Right cardiac atrium (tissue), 5 donors: Measurements from ENCODE around the gene CDIP1. TPM values are rescaled to one million over a fixed set of nuclear protein-coding genes. Genes with fewer than 3 reads are reported as not detected.

ENCODE experiments used
- ATAC-seq, 2 donors: fragments of 200-7000 bp; cut with Tn5 transposase; one replicate each; pipeline versions ENCODE4 v1.8.0 to v1.9.1; 2020; ENCODE audit warnings: moderate library complexity in 2 of 2, mild to moderate bottlenecking in 1 of 2
- DNase-seq, 3 donors: peaks; one replicate each; pipeline ENCODE4 v3.0.0-alpha.2; 2020
- H3K27ac ChIP-seq: one replicate; pipeline ENCODE4 v1.5.1; 2013; ENCODE audit warnings: mild to moderate bottlenecking, low read length, control low read depth, moderate library complexity
- H3K27me3 ChIP-seq: one replicate; pipeline ENCODE4 v1.6.1; 2013; ENCODE audit not compliant: control insufficient read depth, insufficient read depth
- H3K4me1 ChIP-seq: one replicate; pipeline ENCODE4 v1.6.1; 2013; ENCODE audit warnings: low read length; ENCODE audit not compliant: control insufficient read depth, insufficient read depth
- H3K4me3 ChIP-seq: one replicate; pipeline ENCODE4 v1.5.1; 2013; ENCODE audit warnings: low read length, control low read depth
- H3K9me3 ChIP-seq: one replicate; pipeline ENCODE4 v1.6.1; 2013; ENCODE audit warnings: low read length; ENCODE audit not compliant: control insufficient read depth
- WGBS: extraction: QIAGEN DNeasy Blood & Tissue Kit; methylation state at CpG from one replicate; pipeline ENCODE4 v1.1.7; 2013; 5-methylcytosine and 5-hydroxymethylcytosine counted together
- intact Hi-C, 4 donors: fragments of 100-400 bp; cut with DNase I; formaldehyde crosslinking; loops; one replicate each; pipeline versions ENCODE4 v1.11.0 to v1.14.0; 2022 to 2023
- polyA plus RNA-seq: library from polyadenylated mRNA; stranded (reverse); fragments of 200-250 nt; gene quantifications from one replicate; pipeline ENCODE4 v1.2.3, GENCODE V29; 2013
- total RNA-seq, 4 donors: library from RNA; stranded (reverse); fragmentation: NEBNext Ultra II Directional; extraction: Animal tissue kit (Norgen Biotek cat#: 25700); gene quantifications; one replicate each; pipeline ENCODE4 v1.2.1, GENCODE V29; 2021
- donor health status: healthy with polysubstance abuse.
- donor health status: DM: no; HTN: yes; CAD: no.
- donor health status: DM: no; HTN: no; CAD: no.
- donor health status: DM: no; HTN: yes; CAD: no; lungs with severe emphysema.
- donor health status: DM: yes; HTN: yes; CAD: no.

Gene CDIP1
- total and polyA plus RNA-seq, 5 donors = 34.2 to 46.8 (median 41.7) TPM

DNA sequence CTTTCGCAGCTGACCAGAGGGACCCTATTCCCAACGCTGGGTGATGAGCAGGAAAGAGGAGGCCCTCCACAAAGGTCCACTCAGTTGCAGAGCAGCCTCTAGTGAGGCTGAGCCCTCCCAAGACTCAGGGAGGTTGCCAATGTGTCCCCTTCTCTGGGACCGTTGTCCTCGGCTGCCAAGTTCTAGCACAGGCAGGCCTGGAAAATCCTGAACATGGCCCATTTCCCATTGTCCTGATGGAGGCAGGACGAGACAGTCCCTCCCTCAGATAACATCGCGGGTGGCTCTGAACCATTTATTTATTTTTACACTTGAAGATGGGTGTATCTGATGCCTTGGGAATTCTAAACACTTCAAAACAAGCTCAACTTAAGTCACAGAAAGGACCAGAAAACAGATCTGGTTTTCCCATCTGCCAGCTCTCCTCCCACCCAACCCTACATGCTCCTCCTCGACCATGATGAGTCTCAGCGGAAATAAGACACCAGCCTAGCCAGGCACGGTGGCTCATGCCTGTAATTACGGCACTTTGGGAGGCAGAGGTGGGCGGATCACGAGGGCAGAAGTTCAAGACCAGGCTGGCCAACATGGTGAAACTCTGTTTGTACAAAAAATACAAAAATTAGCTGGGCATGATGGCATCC is 12.8 kb downstream of the CDIP1 start:
- H3K27ac ChIP-seq = no peak overlapping the region
- peaks cover 20% of the 10 kb centered on the region for H3K4me1 ChIP-seq
- peak in 1 of 2 donors; percentile 7 for ATAC-seq

DNA sequence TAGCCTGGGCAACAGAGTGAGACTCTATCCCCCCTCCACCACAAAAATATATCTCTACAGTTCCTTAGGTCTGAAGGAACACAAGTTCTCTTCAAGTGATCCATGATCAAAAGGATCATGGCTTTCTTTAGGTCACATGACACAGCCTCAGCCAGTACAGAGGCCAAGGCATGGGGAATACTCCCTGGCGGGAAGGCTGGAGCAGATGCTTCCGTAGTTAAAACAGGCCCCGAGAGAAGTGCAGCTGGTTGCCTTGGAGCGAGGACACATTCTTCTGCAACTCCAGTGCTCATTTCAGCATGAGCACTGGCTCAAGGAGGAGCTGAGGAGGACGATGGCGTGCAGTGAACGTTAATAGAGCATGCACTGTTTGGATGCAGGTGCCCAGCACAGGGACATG is 13.5 kb downstream of the CDIP1 start:
- H3K4me1 ChIP-seq = peaks cover 20% of the 10 kb centered on the region
- 52% methylated on average over 7 of the region's 7 CpGs for WGBS
- ATAC-seq (peak in 1 of 2 donors; percentile 7), DNase-seq (no peak)
- no peaks in the 10 kb centered on the region for H3K27me3 ChIP-seq
- intact Hi-C loops = loop anchor here in 1 of 4 donors (5.0 kb wide), 1 partner anchor 48 kb away; the partner anchor contains the start of gene HMOX2
- no peak overlapping the region for H3K4me3 ChIP-seq
- no peaks in the 10 kb centered on the region for H3K9me3 ChIP-seq
- no peak overlapping the region for H3K27ac ChIP-seq

More for the DNA sequence above, 12.8 kb downstream of the CDIP1 start:
- H3K9me3 ChIP-seq = no peaks in the 10 kb centered on the region
- DNase-seq = no peak
- no peak overlapping the region for H3K4me3 ChIP-seq
- H3K27me3 ChIP-seq = no peaks in the 10 kb centered on the region
- WGBS = 63% methylated on average over 13 of the region's 13 CpGs
- intact Hi-C loops = loop anchor here in 1 of 4 donors (5.0 kb wide), 1 partner anchor 48 kb away; the partner anchor contains the start of gene HMOX2

DNA sequence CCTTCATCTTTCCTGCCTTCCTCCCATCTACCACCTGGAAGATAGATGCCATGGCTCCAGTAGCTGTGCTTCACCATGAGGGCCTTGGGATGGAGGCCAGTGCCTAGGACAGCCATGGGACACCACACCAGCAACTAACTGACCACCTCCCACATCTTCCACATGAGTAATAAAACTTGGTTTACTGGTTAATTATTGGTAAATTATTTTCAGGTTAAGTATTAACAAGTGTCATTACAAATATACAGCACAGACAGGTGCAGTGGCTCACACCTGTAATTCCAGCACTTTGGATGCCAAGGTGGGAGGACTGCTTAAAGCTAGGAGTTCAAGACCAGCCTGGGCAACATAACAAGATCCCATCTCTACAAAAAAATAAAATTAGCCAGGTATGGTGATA is 14.0 kb downstream of the CDIP1 start:
- Histone ChIP-seq H3K9me3 (no peaks in the 10 kb centered on the region), H3K27ac (no peak overlapping the region), H3K27me3 (no peaks in the 10 kb centered on the region), H3K4me3 (no peak overlapping the region), H3K4me1 (peaks cover 21% of the 10 kb centered on the region)
- intact Hi-C loops = no loop called here
- no peak for ATAC-seq
- DNase-seq = no peak

DNA sequence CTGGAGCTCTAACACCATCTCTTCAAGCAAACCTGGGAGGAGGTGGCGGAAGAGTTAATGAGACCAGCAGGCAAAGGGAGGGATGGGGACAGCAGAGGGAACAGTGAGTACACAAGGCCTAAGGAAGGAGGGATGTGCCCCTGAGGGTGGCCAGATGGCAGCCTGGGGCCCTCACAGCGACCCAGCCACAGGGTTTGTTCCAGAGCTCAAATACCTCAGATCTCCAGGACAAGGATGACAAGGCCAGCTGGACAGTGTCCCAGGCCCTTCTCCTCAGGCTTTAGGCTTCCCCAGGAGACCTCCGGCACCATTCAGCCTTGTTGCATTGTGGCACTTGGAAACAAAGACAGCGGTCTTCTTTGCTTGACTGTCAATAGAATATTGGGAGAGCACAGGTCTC is 14.9 kb downstream of the CDIP1 start:
- H3K4me1 ChIP-seq = peaks cover 22% of the 10 kb centered on the region
- 88% methylated on average over 4 of the region's 4 CpGs for WGBS
- intact Hi-C loops = no loop called here

DNA sequence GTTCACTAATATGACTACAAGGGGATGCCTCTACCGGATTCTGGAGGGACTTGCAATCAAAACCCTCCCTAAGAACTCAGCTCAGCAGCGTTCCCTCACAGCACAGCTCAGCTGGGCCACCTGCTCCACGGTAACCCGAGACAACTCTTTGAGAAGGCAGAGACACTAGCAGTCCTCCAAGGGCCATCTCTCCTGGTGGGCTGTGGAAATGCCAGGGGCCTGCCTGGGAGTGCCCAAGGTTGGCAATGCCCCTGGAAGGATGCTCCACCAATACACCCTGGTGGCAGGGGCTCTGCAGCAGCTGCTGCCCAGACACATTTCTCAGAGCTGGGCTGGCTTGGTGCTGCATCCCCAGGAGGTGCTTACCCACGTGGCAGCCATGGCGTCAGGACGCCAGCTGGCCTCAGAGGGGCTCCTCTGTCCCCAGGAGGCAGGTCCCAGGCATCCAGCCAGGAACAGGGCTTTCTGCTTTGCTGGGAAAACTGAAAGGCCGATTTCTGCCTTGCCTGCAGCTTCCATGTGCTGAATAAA is 16.5 kb downstream of the CDIP1 start:
- 43% methylated on average over 8 of the region's 8 CpGs for WGBS
- intact Hi-C loops = no loop called here
- peaks cover 22% of the 10 kb centered on the region for H3K4me1 ChIP-seq
- ATAC-seq = peak; percentile 29 to 43
- H3K4me3 ChIP-seq = no peak overlapping the region
- H3K27me3 ChIP-seq = no peaks in the 10 kb centered on the region
- H3K9me3 ChIP-seq = no peaks in the 10 kb centered on the region
- peak; percentile 65 to 85 (median 76) for DNase-seq
- peak overlapping the region; percentile 57 for H3K27ac ChIP-seq

More for the DNA sequence above, 14.9 kb downstream of the CDIP1 start:
- no peak for DNase-seq
- Histone ChIP-seq H3K27ac (peak overlapping the region; percentile 12), H3K4me3 (no peak overlapping the region), H3K9me3 (no peaks in the 10 kb centered on the region), H3K27me3 (no peaks in the 10 kb centered on the region)
- no peak for ATAC-seq

DNA sequence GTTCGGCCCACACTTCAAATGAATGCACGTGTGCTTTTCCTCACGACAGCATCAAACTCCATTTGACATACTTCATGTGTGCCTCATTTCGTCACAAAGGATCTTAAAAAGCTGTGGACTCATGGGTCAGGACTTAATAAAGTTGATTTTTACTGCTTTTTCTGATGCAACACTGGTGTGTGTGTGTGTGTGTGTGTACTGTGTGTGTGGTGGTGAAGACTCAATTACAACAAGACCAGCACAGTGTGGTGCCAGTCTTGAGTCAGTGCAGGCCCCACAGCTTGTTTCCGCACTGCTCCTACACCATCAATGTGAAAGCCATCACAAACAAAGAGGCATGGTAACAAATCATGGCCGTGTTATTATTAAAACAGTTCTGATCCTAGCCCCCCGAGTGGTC is 17.7 kb downstream of the CDIP1 start:
- intact Hi-C loops = no loop called here
- no peak overlapping the region for H3K27ac ChIP-seq
- no peaks in the 10 kb centered on the region for H3K9me3 ChIP-seq
- H3K27me3 ChIP-seq = no peaks in the 10 kb centered on the region
- H3K4me3 ChIP-seq = no peak overlapping the region
- peaks cover 19% of the 10 kb centered on the region for H3K4me1 ChIP-seq
- no peak for DNase-seq
- ATAC-seq = no peak
- WGBS = 82% methylated on average over 7 of the region's 7 CpGs

DNA sequence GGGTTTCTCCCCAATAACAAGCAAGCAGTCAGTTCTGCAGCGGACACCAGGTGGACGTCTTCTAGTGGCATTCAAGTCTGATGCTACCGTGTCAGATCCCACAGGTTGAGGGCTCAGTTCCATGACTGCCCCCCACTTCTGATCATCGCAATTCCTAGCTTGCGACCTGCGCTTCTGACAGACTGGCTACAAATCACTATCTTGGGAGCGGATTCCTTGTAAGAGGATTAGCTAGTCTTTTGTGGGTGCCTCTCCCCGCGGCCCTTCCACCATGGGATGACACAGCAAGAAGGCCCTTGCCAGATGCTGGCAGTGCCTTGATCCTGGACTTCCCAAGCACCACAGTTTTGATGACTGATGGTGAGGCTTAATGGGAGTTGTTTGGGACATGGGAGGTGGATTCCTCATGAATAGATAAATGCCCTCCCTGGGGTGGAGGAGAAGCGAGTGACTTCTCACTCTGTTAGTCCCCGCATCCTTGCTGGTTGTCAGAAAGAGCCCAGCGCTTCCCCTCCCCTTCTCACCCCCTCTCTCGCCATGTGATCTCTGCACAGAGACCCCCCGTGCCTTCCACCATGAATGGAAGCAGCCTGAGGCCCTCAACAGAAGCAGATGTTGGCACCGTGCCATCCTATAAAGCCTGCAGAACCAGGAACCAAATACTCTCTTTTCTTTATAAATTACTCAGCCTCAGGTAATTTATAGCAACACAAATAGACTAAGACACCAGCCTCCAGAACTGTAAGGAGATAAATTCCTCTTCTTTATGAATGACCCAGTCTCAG is 19.1 kb downstream of the CDIP1 start:
- Histone ChIP-seq H3K27ac (no peak overlapping the region), H3K4me3 (no peak overlapping the region), H3K4me1 (peaks cover 18% of the 10 kb centered on the region), H3K9me3 (no peaks in the 10 kb centered on the region), H3K27me3 (no peaks in the 10 kb centered on the region)
- 88% methylated on average over 15 of the region's 15 CpGs for WGBS
- DNase-seq = no peak
- intact Hi-C loops = loop anchor here in 2 of 4 donors (10.0 kb wide), 2 partner anchors 65 to 95 kb away; partner anchors contain the start of gene UBALD1 (in 1 of the 2)
- no peak for ATAC-seq

DNA sequence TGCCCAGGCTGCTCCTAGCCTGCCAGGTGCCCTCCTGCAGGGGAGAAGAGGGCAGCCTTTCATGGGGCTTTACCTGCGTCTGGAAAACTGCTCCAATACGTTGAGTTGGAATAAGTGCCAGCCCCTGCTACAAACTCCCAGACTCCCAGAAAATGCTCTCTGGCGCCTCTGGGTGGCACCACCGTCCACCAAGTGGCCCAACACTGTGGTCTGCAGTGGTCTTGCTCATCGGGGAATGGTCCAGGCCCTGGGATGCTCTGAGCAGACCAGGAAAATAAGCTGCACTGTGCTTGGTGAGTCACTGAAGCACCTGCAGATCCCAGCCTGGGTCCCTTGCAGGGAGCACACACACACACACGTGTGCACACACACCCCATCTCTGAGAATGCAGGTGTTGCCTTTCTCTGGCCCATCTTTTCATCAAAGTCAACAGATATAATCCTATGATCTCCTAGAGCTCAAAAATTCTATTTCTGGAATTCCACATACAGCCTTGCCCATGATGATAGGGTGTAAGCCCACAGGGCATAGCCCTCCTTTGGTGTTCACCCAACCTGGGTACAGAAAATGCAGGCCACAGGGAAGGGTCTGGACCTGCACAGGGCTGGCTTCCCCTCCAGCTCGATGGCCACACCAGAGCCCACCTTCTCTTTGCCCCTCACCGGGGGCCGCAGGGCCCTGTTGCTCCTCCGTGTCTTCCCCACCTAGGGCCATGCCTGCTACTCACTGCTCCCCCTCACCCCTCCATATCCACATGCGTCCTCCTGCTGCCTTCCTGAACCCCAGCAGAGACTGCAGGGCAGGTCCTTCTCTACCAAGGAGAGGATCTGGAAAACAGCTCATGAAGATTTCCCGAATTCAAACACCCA is 20.5 kb downstream of the CDIP1 start:
- H3K27me3 ChIP-seq = no peaks in the 10 kb centered on the region
- 66% methylated on average over 12 of the region's 12 CpGs for WGBS
- H3K4me3 ChIP-seq = no peak overlapping the region
- intact Hi-C loops = loop anchor here in 2 of 4 donors (10.0 kb wide), 2 partner anchors 67 to 97 kb away; partner anchors contain the start of gene UBALD1 (in 1 of the 2)
- H3K4me1 ChIP-seq = peaks cover 16% of the 10 kb centered on the region
- no peak overlapping the region for H3K27ac ChIP-seq
- DNase-seq (no peak), ATAC-seq (peak in 1 of 2 donors; percentile 8)
- no peaks in the 10 kb centered on the region for H3K9me3 ChIP-seq

DNA sequence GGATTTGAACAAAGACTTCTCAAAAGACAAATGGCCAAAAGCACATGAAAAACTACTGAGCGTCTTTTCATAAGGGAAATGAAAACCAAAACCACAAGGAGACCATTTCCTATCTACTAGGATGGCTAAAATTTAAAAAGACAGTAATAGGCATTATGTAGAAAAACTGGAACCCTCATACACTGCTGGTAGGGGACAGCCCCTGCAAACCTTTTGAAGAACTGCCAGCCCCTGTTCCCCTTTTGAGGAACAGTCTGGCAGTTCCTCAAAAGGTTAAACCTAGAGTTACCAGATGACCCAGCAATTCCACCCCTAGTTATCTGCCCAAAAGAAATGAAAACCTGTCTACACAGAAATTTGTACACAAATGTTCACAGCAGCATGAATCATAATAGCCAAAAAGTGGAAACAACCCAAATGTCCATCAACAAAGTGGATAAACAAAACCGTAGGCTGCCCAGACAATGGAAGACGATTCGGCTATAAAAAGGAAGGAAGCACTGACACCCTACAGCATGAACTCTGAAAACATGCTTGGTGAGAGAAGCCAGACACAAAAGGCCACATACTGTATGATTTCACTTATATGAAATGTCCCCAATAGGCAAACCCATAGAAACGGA is 22.9 kb downstream of the CDIP1 start:
- H3K4me3 ChIP-seq = no peak overlapping the region
- ATAC-seq = peak in 1 of 2 donors; percentile 13
- intact Hi-C loops = loop anchor here in 2 of 4 donors (10.0 kb wide), 2 partner anchors 69 to 99 kb away; partner anchors contain the start of gene UBALD1 (in 1 of the 2)
- H3K9me3 ChIP-seq = no peaks in the 10 kb centered on the region
- no peaks in the 10 kb centered on the region for H3K27me3 ChIP-seq
- WGBS = 36% methylated on average over 5 of the region's 5 CpGs
- peak overlapping the region; percentile 46 for H3K27ac ChIP-seq
- peaks cover 17% of the 10 kb centered on the region for H3K4me1 ChIP-seq
- no peak for DNase-seq

DNA sequence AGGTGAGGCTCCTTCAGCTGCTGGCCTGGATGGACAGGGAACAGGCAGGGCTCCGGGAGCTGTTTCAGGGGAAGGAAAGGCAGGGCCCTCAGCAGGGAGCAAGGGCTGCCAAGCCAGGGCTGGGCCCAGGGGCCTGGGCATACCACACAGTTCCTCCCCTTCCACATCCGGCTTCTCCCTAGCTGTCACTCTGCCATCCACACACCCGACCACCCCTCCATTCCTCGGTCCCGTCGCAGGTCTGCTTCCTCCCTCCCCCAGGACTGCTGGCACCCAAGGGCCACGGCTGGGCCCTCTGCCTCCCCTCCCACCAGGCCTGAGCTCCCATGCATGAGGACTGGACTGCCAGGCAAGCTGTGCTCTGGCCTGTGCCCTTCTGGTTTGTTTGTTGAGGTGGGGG is 24.0 kb downstream of the CDIP1 start:
- H3K27ac ChIP-seq = peak overlapping the region; percentile 19
- intact Hi-C loops = loop anchor here in 3 of 4 donors (5.0 to 10.0 kb wide), 3 partner anchors 33 to 100 kb away; partner anchors contain the start of gene UBALD1 (in 1 of the 3)
- DNase-seq (peak in 2 of 3 donors; percentile 39 to 73), ATAC-seq (peak; percentile 41 to 51)
- 36% methylated on average over 7 of the region's 7 CpGs for WGBS
- H3K27me3 ChIP-seq = no peaks in the 10 kb centered on the region
- H3K4me1 ChIP-seq = peaks cover 17% of the 10 kb centered on the region
- H3K4me3 ChIP-seq = no peak overlapping the region
- H3K9me3 ChIP-seq = no peaks in the 10 kb centered on the region
